ENCODE measurements around the gene LRMDA.

LRMDA gene

GRCh38 chr10:75987616-75988015 lies 556.2 kb downstream of the LRMDA start:
- H3K9me3 ChIP-seq (ENCODE audit: control insufficient read depth, low read length) = no peaks in the 10 kb centered on the region
- no peak overlapping the region for H3K4me2 ChIP-seq (ENCODE audit: low read length)
- no peak overlapping the region for H2AFZ ChIP-seq
- no peaks in the 10 kb centered on the region for H3K36me3 ChIP-seq (ENCODE audit: control insufficient read depth, insufficient read depth, low read length)
- H3K4me3 ChIP-seq (ENCODE audit: low read depth, low read length) = no peak overlapping the region
- no peaks in the 10 kb centered on the region for H3K4me1 ChIP-seq
- no peaks in the 10 kb centered on the region for H3K79me2 ChIP-seq
- no peak overlapping the region for H3K9ac ChIP-seq
- TF ChIP-seq CTCF (IDR thresholded peaks at IDR 0.05) = no peak
- no peaks in the 10 kb centered on the region for H3K27me3 ChIP-seq (ENCODE audit: control insufficient read depth, insufficient read depth, low read length)
- no peak overlapping the region for H3K27ac ChIP-seq

GRCh38 chr10:75994357-75995040 lies 563.1 kb downstream of the LRMDA start:
- Histone ChIP-seq H3K79me2 (no peaks in the 10 kb centered on the region), H3K36me3 (ENCODE audit: control insufficient read depth, insufficient read depth, low read length) (no peaks in the 10 kb centered on the region), H3K9ac (no peak overlapping the region), H3K27ac (no peak overlapping the region), H3K27me3 (ENCODE audit: control insufficient read depth, insufficient read depth, low read length) (no peaks in the 10 kb centered on the region), H2AFZ (no peak overlapping the region), H3K4me1 (no peaks in the 10 kb centered on the region), H3K9me3 (ENCODE audit: control insufficient read depth, low read length) (no peaks in the 10 kb centered on the region), H3K4me2 (ENCODE audit: low read length) (no peak overlapping the region), H3K4me3 (ENCODE audit: low read depth, low read length) (no peak overlapping the region)
- no peak for TF ChIP-seq CTCF (IDR thresholded peaks at IDR 0.05)

GRCh38 chr10:75995041-75995430 lies 563.6 kb downstream of the LRMDA start:
- Histone ChIP-seq H3K36me3 (ENCODE audit: control insufficient read depth, insufficient read depth, low read length) (no peaks in the 10 kb centered on the region), H3K4me2 (ENCODE audit: low read length) (no peak overlapping the region), H3K4me3 (ENCODE audit: low read depth, low read length) (no peak overlapping the region), H2AFZ (no peak overlapping the region), H3K9ac (no peak overlapping the region), H3K27me3 (ENCODE audit: control insufficient read depth, insufficient read depth, low read length) (no peaks in the 10 kb centered on the region), H3K9me3 (ENCODE audit: control insufficient read depth, low read length) (no peaks in the 10 kb centered on the region), H3K79me2 (no peaks in the 10 kb centered on the region), H3K4me1 (no peaks in the 10 kb centered on the region), H3K27ac (no peak overlapping the region)
- no peak for TF ChIP-seq CTCF (IDR thresholded peaks at IDR 0.05)

GRCh38 chr10:75995720-75996119 lies 564.3 kb downstream of the LRMDA start:
- no peaks in the 10 kb centered on the region for H3K9me3 ChIP-seq (ENCODE audit: control insufficient read depth, low read length)
- no peaks in the 10 kb centered on the region for H3K4me1 ChIP-seq
- no peak overlapping the region for H3K9ac ChIP-seq
- no peaks in the 10 kb centered on the region for H3K27me3 ChIP-seq (ENCODE audit: control insufficient read depth, insufficient read depth, low read length)
- H3K27ac ChIP-seq = no peak overlapping the region
- H3K4me2 ChIP-seq (ENCODE audit: low read length) = no peak overlapping the region
- no peaks in the 10 kb centered on the region for H3K36me3 ChIP-seq (ENCODE audit: control insufficient read depth, insufficient read depth, low read length)
- H3K4me3 ChIP-seq (ENCODE audit: low read depth, low read length) = no peak overlapping the region
- no peak overlapping the region for H2AFZ ChIP-seq
- TF ChIP-seq CTCF (IDR thresholded peaks at IDR 0.05) = no peak
- no peaks in the 10 kb centered on the region for H3K79me2 ChIP-seq

GRCh38 chr10:75999001-75999400 lies 567.6 kb downstream of the LRMDA start:
- TF ChIP-seq CTCF (IDR thresholded peaks at IDR 0.05) = no peak
- H3K79me2 ChIP-seq = no peaks in the 10 kb centered on the region
- no peaks in the 10 kb centered on the region for H3K36me3 ChIP-seq (ENCODE audit: control insufficient read depth, insufficient read depth, low read length)
- H3K9me3 ChIP-seq (ENCODE audit: control insufficient read depth, low read length) = no peaks in the 10 kb centered on the region
- no peak overlapping the region for H3K9ac ChIP-seq
- H3K27me3 ChIP-seq (ENCODE audit: control insufficient read depth, insufficient read depth, low read length) = no peaks in the 10 kb centered on the region
- no peaks in the 10 kb centered on the region for H3K4me1 ChIP-seq
- no peak overlapping the region for H3K27ac ChIP-seq
- no peak overlapping the region for H3K4me3 ChIP-seq (ENCODE audit: low read depth, low read length)
- H2AFZ ChIP-seq = no peak overlapping the region
- H3K4me2 ChIP-seq (ENCODE audit: low read length) = no peak overlapping the region

Measured in parathyroid adenoma (tissue), 2 donors.